Left cardiac atrium (tissue), 4 donors: Measurements from ENCODE around the gene MAP3K20. TPM values are rescaled to one million over a fixed set of nuclear protein-coding genes. Genes with fewer than 3 reads are reported as not detected.
A peak's percentile ranks its signal among the peaks of the same experiment; 100 is the strongest.
"Not testable (repeated sequence)": the region's sequence is repeated elsewhere in the genome, so short reads cannot be mapped to it uniquely, and the experiment has no call there.

Experiments used
- ATAC-seq, 2 donors: fragments of 200-7000 bp; cut with Tn5 transposase; one replicate each; pipeline ENCODE4 v1.9.1; 2020; ENCODE audit warnings: mild to moderate bottlenecking in 2 of 2, moderate library complexity in 2 of 2
- DNase-seq: peaks from one replicate; pipeline ENCODE4 v3.0.0-alpha.2; 2020
- intact Hi-C, 2 donors: fragments of 100-400 bp; cut with DNase I; formaldehyde crosslinking; loops; one replicate each; pipeline versions ENCODE4 v1.14.1 to v1.15.1; 2022 to 2023
- total RNA-seq, 2 donors: library from RNA; stranded (reverse); fragmentation: NEBNext Ultra II Directional; extraction: Animal tissue kit (Norgen Biotek cat#: 25700); gene quantifications; one replicate each; pipeline ENCODE4 v1.2.1, GENCODE V29; 2021
- donor health status: DM: no; HTN: yes; CAD: no.
- donor health status: DM: no; HTN: yes; CAD: no; lungs with severe emphysema.
- donor health status: DM: yes; HTN: yes; CAD: no.
- donor health status: Dilated cardiomyopathy.

MAP3K20 gene
- total RNA-seq, 2 donors from 2014 or later: 204 to 206 TPM

DNA sequence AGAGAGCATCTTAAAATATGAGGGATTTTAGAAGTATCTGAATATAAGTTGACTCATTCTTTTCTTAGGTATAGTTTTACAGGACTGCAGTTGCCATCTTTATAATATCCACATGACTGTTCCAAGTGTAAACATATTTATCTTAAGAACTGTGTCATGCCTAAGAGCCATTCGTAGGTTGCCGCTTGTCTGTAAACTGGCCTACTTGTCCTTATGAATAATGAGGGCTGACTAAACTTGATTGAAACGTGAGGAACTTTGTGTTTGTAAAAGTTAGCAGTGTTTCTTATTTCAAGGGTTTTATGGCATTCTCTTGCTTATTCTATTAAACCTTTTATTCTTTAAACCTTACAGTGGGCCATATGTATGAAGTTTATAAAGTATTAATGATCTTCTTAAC lies 99.6 kb downstream of the MAP3K20 start:
- ATAC-seq: no peak
- no peak for DNase-seq
- intact Hi-C loops: no loop called here

DNA sequence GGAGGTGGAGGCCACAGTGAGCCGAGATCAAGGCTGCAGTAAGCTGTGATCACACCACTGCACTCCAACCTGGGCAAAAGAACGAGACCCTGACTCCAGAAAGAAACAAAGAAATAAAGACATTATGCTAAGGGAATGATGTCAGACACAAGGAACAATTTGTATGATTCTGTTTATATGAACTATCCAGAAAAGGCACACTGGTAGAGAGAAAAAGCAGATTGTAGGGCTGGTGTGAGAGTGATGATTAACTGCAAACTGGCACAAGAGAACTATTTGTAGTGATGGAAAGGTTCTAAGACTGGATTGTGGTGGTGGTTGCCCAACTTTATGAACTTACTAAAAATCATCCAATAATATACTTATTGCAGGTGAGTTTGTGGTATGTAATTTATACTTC lies 106.3 kb downstream of the MAP3K20 start:
- ATAC-seq (no peak), DNase-seq (no peak)
- intact Hi-C loops: no loop called here

DNA sequence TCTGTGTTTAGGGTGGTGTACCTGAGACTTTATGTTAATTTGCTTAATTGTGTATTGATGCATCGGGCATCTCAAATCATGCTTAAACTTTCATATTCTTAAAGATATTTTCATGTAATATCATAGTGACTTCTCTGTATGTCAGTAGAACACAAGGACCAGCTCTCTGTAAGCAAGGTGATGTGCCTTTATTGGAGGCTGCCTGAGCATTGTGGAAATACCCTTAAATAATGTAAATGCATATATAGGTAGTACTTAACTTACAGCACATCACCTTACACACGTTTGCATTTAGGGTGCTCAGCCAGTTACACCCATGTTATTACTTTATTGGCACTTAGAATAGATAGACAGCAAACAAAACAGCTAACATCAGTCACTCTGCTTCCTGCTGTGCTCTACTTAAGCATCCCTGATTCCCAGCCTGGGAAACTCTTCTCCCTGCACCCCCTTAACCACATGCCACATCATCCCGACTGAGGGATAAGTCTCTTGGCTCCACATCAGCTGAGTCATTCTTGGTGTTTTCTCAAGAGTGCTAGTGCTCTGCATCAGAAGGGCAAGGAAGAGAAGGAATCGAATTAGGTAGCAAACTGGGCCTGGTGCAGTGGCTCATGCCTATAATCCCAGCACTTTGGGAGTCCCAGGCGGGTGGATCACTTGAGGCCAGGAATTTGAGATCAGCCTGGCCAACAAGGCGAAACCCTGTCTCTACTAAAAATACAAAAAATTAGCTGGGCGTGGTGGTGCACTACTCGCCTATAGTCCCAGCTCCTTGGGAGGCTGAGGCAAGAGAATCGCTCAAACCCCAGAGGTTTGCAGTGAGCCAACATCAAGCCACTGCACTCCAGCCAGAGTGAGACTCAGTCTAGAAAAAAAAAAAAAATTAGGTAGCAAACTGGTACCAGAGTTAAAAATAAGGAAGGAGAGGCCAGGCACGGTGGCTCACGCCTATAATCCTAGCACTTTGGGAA lies 108.7 kb downstream of the MAP3K20 start:
- intact Hi-C loops: no loop called here
- peak; percentile 53 for DNase-seq
- ATAC-seq: peak; percentile 39 to 98

DNA sequence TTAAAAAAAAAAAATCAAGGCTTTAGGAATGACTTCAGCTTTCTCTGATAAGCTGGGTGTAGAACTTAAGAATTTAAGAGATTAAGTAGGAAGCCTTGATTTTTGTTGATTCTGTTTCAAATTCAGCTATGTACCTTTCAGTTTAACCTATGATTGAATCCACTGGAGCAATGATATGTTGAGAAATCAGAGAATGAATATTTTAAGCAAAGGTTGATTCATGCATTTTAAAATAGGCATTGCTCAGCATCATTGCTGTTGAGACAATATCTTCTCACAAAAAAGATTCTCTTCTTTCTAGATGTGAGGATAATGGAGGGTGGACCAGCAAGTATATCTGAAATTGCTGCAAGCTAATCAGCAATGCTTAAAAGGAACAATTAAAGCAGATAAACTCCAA lies 109.8 kb downstream of the MAP3K20 start:
- no peak for ATAC-seq
- intact Hi-C loops: no loop called here
- no peak for DNase-seq

DNA sequence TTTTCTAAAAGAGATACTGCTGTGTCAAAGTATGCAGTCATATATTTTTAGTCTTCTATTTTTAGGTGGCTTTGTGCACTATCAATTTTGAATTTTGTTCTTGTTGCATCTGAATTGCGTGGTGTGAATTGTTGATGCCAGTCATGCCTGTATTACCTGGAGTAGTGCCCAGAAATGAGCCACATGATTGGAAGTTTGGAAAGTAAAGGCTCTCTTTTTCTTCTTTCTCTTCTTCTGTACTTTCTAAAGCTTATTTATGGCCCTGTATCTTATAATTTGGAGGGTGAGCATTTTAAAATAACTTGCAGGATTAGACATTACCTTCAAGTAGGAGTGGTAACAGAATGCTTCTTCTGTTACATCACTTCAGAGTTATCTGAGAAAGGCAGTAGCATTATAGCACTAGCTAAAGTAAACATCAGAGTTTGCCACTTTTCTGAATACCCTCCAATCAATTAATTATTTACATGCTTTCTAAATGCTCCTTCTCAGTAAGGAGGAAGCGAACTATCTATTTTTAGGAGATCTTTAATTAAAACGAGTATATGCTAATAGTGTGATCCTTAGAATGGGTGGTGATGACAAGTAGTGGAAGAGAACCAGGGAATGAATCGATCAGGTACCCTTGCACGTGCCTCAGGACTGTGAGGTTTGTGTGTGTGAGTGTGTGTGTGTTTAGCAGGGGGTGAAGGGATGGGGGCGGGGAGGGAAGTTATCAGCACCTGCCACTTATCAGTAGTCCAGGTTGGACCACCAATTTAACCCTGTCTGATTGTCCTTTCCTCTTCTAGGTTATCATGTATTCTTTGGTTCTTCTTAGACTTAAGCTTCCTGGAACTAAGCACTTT lies 112.5 kb downstream of the MAP3K20 start:
- ATAC-seq (peak; percentile 23 to 58), DNase-seq (no peak)
- intact Hi-C loops: no loop called here

DNA sequence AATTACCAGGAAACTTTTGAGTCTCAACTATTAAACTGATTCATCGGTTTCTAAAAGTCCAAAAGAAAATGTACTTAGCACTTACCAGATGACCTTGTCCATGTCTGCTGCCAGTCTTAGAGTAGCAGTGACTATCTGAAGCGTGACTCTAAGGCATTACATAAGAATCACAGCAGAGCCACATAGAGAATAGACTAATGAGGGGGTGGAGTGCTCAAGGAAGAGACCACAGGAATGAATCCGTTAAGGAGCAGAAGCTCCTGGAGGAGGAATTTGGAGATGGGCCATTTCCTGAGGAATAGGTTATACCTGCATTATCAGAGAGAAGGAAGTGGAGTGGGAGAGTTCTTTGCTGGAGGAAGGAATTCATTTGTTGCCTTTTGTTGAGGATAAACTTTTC lies 116.0 kb downstream of the MAP3K20 start:
- DNase-seq (no peak), ATAC-seq (peak in 1 of 2 donors; percentile 46)
- intact Hi-C loops: no loop called here

DNA sequence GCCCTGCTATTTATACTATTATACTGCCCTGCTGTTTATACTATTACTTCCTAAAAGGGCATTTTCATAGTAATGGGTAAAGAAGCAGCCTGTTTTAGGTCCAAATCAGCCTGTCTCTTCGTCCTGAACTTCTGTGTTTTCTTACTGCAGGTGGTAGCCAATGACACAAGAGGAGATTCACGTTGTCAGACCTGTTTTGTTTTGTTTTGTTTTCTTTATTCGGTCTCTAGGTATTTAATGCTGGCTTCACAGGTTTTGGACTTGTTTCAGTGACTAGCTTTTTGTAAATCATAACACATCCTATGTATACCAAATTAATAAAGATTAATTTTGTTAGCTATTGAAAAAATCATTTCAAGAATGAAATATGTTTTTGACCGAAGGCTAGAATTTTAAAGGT lies 116.4 kb downstream of the MAP3K20 start:
- intact Hi-C loops: no loop called here
- DNase-seq (no peak), ATAC-seq (no peak)

DNA sequence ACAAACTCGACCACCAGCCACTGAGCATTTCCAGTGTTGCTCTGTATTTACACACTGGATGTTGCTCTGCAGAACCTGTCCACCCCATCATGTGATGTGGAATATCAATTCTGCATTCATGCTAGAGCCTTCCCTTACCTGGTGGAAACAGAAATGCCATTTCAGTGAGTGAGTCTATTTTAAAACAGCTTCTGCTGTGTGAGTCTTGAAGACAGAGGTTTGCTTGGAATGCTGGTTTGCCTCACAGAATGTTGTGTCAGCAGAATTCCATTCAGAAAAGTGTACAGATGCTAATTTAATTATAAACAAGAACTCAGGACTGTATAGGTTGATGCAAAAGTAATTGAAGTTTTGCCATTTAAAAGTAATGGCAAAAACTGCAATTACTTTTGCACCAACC lies 118.3 kb downstream of the MAP3K20 start:
- ATAC-seq: no peak
- no peak for DNase-seq
- intact Hi-C loops: no loop called here

DNA sequence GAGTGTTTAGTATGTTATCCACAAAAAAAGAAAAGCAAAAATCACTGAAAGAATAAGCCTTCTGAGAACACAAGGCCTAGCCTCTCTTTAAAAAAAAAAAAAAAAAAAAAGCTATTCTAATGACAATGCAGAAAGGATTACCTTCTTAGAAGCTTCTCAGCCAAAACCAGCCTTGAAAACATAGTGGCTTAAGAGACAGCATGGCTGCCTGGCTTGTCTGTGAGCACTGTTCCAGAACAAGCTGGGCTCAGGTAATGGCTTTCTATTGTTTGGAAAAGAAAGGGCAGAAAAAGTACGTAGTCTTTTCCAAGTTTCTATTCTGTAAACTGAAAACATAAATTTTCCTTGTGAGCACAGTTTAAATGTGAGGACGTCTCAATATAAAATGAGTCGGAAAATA lies 119.5 kb downstream of the MAP3K20 start:
- intact Hi-C loops: no loop called here
- DNase-seq (no peak), ATAC-seq (peak in 1 of 2 donors; percentile 52)

DNA sequence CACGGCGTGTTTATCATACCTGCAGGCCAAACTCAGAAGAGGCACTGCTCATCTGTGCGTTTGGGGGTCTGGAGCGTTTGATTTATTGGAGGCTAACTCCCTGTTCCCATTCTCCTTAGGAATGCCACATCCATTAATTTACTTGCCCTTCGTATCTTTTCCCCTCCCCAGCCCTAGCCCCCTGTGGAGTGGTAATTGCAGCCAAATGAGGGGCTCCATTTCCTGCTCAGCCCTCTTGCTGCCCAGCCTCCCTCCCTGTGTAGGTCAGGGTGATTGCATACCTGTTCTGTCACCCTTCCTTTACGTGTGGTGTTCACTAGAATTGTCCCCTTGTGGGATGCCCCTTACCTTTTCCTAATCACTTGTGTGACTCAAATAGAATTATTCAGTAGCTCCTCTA lies 120.4 kb downstream of the MAP3K20 start:
- DNase-seq (no peak), ATAC-seq (no peak)
- intact Hi-C loops: no loop called here

DNA sequence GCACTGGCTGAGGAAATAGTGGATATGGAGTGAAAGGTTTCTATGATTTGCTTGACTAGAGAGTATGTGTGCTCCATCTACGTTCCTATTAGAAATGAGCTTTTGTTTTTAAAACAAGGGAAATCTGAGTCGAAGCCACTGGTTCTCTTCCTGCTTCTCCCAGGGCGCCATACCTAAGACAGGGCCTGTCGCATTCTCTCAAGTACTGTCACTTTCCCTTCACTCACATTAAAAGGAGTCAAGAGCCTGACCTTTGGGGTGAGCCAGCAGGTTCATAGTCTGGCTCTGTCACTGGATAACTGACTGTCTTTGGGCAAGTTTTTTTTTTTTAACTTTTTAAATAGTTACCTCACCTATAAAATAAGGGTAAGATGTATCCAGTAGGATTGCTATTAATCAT lies 121.0 kb downstream of the MAP3K20 start:
- peak in 1 of 2 donors; percentile 35 for ATAC-seq
- intact Hi-C loops: no loop called here
- no peak for DNase-seq

DNA sequence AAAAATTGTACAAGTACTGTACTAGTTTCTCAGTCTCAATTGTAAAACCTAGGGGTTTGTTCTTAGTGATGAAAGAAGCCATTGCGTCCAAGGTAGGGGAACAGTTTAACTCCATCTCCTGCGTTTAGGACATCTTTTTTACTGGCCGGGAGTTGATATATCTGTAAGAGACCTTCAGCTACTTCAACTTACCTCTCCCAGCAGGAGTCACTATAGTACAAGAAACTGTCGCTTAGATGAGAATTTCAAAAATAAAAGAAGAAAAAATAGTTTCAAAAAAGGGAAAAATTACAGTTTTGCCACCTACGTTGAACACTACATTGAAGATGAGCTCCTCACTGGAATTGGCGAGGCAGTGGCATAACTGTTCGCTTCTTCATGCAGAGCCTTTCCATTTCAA lies 122.7 kb downstream of the MAP3K20 start:
- ATAC-seq (no peak), DNase-seq (no peak)
- intact Hi-C loops: no loop called here

DNA sequence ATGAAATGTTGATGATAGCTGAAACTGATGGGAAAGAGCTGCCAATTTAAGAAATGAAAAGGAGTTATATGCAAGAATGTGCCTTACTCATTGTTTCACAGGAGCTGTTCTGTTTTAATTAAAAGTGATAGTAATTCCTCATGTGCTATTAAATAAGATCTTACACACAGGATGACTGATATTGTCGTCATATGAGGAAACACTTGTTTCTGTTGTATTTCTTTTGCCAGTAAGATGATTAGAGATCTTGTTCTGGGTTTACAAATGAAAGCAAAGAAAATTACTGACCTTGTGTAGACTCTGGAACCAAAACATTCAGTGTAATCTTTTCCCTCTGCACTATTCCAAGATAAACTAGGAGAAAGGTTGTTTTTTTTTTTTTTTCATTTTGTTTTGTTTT lies 123.6 kb downstream of the MAP3K20 start:
- no peak for DNase-seq
- peak; percentile 62 to 69 for ATAC-seq
- intact Hi-C loops: no loop called here

DNA sequence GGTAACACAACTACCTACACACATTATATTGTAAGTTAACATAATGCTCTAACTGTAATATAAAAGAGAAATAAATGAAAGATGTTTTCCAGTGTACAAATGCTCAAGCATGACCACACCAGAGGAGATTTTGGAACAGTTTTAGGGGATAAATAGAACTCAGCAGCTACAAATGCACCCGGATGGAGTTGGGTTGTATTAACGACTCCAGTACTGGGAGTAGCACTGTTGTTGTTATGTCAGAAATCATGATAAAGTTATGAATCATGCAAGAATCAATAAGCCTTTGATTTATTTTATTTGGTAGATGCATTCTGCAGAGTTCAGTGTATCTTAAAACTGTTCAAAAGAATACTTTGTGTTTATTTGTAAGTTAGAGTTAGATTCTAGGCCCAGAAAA lies 126.9 kb downstream of the MAP3K20 start:
- intact Hi-C loops: no loop called here
- DNase-seq (no peak), ATAC-seq (no peak)

DNA sequence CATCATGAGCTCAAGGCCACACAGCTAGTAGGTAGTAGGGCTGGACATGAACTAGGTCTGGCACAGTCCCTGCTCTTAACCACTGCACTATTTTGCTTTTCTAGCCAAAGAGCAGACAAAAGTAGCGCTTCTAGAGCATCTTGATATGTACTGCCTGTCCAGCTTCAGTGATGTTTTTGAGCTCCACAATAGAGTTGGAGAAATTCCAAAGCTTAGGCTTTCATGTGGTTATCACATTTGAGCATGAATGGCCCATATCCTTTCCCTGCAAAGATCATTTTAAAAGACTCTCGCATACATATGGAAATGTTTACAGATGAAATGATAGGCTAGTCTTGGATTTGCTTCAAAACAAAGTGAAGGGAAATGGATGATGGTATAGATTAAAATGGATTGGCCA lies 128.7 kb downstream of the MAP3K20 start:
- DNase-seq (no peak), ATAC-seq (peak in 1 of 2 donors; percentile 15)
- intact Hi-C loops: no loop called here

DNA sequence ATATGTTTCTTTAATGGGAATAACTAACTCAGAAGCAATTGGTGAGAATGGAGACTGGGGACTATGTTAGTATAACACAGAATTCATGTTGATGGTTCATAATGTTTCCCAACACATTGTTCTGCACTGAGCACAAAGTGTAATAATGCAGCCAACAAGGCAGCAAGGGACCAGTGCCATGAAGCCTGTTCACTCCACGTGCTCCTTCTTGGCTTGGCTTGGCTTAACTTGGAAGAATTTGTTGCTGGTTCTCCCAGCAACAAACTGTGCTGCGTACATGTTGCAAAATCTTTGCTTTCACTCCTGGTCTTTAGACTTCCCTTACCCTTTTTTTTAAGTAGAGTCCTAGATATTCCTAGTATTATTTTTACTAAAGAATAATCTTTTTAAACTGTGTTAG lies 129.7 kb downstream of the MAP3K20 start:
- peak; percentile 96 to 97 for ATAC-seq
- intact Hi-C loops: no loop called here
- peak; percentile 80 for DNase-seq

DNA sequence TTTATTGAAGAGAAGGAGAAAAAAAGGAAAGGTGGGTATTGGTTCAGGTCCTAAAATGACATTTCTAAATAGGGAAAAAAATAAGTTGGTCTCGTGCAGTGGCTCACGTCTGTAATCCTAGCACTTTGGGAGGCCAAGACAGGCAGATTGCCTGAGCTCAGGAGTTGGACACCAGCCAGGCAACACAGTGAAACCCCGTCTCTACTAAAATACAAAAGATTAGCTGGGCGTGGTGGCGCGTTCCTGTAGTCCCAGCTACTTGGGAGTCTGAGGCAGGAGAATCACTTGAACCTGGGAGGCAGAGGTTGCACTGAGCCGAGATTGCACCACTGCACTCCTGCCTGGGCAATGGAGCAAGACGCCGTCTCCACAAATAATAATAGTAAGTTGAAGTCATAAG lies 131.5 kb downstream of the MAP3K20 start:
- intact Hi-C loops, ATAC-seq: not testable (repeated sequence)
- peak; percentile 69 for DNase-seq

DNA sequence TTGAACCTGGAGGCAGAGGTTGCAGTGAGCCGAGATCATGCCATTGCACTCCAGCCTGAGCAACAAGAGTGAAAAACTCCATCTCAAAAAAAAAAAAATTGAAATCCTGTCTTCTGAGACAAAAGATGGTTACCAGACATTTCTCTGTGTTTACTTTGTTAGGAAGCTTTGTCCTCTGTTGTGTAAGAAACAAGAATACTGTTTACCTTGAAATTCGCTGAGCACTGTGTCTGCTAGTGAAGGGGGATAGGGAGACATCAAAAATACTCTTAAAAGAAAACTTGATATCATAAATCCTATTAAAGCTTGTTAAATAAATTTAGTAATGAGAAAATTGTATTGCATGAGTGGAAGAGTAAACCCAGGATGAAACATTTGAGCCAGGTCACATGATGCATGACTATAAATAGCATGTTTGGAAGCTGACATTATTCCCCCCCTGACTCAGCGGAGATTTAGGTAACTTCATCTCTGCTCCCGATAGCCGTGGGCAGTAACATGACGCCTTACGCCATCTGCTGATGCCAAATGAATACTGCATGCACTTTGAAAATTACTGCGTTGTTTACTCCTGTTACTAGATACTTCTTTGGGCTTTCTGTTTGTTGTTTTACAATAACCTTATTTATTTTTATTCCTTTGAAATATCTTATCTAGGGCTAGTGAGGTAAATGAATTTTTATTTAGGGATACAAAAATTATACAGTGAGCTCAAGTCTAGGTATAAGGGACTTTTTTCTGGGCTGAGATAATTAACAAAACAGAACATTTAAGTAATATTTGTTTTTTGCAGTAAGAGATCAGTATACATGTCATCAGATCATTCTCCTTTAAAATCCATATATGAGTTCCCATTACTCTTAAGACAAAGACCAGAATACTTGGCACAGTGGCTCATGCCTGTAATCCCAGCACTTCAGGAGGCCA lies 134.9 kb downstream of the MAP3K20 start:
- peak; percentile 61 for DNase-seq
- ATAC-seq: peak; percentile 95

DNA sequence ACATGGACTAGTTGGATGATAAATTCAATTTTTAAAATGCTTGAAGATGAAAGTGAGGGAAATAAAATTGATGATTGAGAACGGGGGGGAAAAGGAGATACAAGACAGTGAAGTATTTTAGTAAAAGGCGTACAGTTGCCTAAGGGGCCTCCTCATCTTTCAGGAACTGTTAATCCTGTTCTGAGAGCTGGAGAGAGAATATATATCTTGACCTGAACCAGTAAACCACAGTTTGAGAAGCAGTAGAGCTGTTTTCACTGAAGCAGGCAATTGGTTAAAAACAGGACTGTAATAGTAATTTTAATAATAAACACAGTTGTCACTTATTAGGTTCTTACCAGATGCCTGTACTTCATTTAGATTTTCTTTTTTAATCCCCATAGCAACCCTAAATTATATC lies 137.5 kb downstream of the MAP3K20 start:
- intact Hi-C loops: loop anchor here in 1 of 2 donors (5.0 to 10.0 kb wide), 2 partner anchors 136 to 408 kb away; partner anchors contain the start of gene MAP3K20
- no peak for DNase-seq
- ATAC-seq: no peak

More for the DNA sequence above, 134.9 kb downstream of the MAP3K20 start:
- intact Hi-C loops: loop anchor here (1.0 to 10.0 kb wide), 4 partner anchors 133 to 406 kb away; partner anchors contain the start of gene MAP3K20 (in 1 of the 2)
